Fibroblast of skin of abdomen (primary cell): ENCODE results near the gene MTA1.

Experiments
- DNase-seq: peaks from one replicate; pipeline ENCODE4 v3.0.0-alpha.2; 2013

Gene MTA1

DNA sequence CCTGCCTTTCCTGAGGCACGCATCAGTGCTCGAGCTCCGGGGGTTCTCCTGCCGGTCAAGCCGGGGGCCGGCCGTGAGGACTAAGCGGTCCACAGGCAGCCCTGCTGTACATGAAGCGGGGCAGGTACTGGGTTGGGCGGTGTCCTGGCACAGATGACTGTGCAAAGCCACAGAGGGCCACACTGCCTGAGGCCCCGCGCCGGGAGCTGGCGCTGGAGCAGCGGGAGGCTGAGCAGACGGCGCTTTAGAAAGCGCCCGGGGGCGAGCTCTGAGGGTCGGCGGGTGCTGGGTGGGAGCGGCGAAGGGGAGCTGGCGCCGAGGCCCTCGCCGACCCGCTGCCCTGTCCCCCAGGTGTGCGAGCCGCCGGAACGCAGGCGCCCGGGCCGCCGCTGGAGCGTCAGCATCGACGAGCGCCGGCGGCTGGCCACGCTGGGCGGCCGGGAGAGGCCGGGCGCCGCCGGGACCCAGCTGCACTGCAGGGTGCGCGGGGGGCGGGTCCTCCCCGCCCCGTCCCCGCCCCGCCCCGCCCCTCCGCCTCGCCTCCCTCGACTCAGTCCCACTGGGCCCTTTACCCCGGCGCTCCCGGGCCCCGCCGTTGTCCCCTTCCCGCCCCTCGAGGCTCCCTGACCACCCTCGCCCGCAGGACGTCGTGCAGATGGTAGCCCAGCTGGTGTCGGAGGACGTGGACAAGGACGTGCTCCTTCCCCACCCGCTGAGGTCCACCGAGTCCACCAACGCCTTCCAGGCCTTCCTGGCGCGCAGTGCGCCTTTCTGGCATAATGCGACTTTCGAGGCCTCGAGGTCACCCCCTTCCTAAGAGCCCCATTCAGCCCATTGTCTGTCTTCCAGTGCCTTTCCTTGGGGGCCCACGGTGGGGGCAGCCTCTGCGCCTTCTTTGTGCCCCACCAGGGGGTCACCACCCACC is 8.3 kb upstream of the MTA1 start:
- DNase-seq: peak; percentile 31

DNA sequence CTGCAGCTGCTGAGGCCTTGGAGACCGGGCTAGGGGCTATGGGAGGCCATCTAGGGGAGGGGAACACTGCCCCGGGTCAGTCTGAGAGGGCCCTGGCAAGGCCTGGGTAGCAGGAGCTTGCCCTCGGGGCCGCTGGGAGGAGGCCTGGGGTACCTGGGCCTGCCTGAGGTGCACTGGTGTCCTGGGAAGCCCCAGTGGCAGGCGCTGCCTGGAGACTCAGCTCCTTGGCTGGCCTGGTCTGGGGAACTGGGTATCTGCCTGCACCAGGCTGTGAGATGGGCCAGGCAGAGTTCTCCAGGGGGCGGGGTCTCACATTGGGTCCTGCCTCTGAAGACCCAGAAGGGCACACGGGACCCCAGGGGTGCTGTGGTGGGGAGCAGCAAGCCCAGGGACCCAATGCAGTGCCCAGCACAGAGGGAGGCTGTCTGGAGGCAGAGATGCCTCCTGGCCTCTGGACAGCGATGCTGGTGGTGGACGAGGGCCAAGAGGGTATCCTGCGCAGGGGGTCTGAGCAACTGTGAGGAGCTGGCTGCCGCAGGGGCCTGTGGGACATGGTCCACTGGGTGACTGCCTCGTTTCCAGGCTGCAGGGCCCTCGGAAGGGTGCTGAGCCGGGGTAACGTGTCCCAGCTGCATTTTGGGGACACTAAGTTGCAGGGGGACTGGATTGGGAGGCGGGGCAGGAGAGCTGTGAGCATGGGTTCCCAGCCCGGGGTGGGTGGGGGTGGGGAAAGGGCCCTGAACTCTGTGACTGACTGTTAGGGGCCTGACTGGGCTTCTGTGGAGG is 7.4 kb upstream of the MTA1 start:
- DNase-seq: no peak

DNA sequence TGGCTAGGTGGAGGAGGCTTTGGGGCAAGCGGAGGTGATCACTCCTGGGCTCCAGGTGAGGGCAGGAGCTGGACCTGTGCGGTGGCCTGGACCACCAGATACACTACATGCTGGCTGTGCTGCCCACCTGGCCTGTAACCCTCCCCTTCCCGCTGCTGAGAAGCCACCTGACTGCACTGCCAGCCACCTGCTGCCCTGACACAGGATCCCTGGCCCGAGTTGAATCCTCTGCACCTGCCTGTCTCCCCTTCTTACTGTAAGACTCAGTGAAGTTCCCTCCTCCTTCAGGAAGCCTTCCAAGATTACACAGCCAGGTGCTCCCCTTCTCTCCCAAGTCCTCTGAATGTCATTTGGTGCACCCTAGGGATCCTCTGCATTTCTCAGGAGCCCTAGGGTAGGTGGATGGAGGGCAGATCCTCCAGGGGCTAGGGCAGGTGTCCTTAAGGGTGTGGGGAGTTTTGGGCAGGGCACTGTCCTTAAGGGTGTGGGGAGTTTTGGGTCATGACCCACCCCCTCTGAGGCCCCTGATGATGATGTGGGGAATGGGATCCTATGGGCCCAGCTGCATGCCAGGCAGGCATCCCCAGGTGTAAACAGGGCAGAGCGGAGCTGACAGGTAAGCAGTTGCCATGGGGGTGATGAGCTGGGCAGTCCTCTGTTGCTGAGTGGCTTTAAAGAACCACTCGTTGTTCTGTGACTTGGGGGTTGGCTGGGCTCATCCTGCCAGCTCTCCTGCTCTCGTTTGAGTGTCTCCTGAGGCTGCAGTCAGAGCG is 6.7 kb upstream of the MTA1 start:
- DNase-seq: no peak

DNA sequence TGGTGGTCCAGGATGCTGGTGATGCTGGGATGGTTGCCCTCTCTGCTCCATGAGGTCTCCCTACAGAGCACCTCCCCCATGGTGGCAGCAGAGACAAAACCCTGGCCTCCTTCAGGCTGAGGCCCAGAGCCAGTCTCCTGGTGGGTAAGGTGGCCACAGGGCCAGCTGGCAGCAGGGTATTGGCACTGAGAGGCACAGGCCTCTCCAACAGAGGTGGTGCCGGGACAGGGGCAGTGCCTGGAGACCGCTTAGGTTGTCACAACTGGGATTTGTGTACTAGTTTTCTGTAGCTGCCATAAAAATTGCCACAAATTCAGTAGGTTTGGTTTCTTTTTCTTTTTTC is 6.1 kb upstream of the MTA1 start:
- no peak for DNase-seq

DNA sequence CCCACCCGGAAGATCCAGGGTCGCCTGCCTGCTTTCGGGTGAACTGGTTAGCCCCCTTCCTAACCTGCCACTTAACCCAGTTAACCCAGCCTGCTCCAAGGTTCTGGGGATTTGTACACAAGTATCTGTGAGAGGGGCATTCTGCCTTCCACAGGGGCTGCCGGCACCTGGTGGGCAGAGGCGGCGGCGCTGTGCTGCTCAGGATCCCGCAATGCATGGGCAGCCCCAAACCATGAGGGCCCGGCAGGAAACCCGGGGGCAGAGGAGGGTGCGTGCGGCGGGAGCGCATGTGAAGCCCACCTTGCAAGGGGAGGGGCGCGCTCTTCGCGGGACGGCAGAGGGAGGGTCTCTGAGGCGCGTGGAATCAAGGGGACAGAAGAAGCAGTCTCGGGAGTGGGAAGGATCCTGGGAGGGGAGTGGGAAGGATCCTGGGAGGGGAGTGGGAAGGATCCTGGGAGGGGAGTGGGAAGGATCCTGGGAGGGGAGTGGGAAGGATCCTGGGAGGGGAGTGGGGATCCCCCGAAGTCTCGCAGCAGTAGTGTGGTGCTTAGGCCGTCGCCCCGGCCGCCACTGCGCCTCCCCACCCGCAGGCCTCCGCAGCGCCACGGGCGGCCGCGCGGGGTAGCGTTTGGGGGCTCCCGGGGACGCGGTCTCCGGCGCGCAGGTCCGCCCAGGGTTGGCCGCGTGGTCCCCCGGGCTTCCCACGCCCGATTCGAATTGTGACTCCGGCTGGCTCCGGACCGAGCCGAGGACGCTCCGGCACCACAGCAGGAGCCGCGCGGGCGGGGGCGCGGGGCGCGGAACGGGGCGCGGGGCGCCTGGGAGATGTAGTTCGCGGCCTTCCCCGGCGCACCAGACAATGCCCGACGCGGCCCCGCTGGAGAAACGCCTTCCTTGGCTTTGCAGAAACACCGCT is 4.9 kb upstream of the MTA1 start:
- DNase-seq: peak; percentile 67

DNA sequence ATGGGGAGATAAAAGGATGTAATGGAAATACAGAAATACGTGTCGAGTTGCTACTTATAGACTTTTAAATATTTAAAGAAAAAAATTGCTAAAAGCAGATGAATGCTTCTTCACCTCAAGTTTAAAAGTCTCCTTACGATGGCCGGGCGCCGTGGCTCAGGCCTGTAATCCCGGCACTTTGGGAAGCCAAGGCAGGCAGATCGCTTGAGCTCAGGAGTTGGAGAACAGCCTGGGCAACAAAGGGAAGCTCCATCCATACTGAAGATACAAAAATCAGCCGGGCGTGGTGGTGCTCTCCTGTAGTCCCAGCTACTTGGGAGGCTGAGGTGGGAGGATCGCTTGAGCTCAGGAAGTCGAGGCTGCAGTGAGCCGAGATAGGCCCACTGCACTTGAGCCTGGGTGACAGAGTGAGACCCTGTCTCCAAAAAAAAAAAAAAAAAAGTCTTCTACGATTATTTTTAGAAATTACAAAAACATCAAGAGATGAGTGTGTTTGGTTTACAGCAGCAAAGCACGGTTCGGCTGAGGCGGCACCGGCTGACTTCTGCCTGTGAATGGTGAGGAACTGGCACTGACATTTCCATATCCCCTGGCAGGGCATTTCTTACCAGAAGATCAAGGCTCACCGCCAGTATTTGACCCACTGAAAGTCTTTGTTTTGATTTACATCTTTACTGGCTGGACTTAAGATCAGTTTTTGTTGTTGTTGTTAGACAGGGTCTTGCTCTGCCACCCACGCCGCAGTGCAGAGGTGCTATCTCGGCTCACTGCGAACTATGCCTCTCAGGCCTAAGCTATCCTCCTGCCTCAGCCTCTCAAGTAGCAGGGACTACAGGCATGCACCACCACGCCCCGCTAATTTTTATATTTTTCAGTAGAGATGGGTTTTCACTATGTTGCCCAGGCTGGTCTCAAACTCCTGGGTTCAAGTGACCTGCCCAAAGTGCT is 3.9 kb upstream of the MTA1 start:
- no peak for DNase-seq

DNA sequence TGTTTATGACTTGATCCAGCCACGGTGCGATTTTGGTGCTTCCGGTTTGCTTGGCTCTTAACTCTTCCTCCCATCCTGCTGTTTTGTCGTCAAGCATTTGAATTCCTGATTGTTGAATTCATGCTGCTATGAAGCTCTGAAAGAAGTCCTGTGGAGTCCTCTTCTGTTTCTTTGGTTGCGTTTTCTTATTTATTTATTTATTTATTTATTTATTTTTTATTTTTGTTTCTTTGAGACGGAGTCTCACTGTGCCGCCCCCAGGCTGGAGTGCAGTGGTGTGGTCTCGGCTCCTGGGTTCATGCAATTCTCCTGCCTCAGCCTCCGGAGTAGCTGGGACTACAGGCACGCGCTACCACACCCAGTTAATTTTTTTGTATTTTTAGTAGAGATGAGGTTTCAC is 3.0 kb upstream of the MTA1 start:
- DNase-seq: no peak

DNA sequence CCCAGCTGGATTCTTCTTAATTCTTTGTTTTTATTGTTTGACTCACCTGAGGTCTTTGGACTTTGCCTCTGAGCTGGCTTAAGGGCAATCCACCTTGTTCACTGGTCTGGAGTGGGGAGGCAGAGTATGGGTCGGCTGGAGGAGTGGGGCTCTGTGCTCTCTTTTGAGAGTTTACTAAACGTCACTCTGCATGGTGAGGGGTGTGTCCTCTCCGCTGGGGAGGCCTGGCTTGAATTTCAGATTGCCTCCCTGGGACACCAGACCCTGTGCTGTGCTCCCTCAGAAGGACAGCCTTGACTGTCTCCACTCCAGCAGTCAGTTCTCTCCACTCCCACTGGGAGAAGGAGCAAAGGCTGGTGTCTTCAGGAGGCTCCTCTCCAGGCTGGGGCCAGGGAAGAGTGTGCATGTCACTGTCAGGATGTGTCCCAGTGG is 1.9 kb upstream of the MTA1 start:
- DNase-seq: no peak

DNA sequence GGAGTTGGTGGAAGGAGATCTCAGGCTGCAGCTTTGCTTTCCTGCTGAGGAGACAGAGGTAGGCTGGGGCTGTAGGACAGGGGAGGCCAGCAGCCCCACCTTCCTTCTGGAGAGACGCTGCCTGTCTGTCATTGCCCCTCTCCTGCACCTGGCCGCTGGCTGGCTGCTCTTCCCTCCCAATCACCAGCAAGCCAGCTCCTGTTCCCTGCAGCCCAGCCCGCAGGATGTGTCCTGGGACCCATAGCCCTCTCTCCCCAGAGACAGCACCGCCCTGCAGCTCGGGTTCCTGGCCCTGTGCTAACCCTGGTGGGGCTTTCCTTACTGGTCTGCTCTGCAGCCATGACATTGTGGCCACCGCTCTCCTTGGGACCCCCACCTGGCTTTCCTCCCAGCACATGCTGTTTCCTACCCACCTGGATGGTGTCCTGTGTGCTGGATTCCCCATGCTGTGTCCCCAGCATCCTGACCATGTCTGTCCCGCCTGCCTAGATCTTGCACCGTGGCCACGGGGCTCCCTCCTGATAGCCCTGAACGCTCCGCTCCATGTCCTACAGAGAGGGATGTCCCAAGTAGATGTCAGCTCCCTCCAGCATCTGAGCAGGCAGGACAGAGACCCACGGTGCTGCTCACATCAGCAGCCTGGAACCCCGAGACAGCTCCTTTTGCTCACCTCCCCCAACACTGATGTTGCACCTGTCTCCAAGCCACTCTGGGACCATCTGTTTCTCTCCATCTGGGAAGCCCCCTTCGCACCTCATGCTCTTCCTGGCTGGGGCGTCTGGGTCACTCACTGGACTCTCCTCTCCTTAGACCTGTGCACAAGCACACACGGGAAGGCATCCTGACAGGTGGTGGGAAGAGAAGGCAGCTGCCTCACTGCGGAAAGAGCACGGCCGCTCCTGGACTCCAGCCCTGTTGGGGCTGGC is 1.1 kb upstream of the MTA1 start:
- DNase-seq: no peak

DNA sequence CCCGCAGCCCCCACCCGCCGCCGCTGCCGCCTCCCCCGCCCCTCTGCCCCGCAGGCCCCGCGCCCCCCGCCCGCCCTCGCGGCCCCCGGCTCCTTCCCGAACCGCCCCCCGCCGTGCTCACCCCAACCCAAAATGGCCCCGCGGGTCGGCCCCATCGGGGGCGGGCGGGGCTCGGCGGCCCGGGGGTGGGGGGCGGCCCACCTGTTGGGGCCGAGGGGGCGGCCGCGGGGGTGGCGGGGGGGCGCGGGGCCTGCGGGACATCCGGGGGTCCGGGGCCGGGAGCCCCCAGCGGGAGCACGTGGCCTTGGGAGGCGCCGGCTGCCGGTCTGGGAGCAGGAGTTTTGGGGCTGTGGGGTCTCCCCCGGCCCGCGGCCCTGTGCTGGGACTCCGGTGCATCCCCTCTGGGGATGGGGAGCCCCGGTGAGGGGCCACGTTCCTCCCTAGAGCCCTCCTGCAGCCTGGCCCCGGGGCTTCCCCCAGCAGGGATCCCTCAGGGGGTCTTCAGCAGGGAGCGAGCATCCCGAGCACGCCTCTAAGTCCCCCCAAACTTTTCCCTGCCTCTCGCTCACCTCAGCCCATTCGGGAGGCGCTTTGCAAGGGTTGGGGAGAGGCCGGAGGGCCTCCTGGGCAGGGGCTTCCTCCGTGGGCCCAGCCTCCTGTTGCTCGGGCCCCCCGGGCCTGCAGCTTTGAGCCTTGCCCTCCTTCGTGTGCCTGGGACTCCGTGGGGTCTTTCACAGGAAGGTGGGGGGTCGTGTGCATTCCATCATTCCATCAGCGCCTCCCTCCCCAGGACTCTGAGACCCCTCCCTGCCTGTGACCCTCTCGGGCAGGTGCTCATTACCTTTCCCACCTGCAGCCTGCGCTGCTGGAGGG is 710 bp downstream of the MTA1 start:
- DNase-seq: no peak

DNA sequence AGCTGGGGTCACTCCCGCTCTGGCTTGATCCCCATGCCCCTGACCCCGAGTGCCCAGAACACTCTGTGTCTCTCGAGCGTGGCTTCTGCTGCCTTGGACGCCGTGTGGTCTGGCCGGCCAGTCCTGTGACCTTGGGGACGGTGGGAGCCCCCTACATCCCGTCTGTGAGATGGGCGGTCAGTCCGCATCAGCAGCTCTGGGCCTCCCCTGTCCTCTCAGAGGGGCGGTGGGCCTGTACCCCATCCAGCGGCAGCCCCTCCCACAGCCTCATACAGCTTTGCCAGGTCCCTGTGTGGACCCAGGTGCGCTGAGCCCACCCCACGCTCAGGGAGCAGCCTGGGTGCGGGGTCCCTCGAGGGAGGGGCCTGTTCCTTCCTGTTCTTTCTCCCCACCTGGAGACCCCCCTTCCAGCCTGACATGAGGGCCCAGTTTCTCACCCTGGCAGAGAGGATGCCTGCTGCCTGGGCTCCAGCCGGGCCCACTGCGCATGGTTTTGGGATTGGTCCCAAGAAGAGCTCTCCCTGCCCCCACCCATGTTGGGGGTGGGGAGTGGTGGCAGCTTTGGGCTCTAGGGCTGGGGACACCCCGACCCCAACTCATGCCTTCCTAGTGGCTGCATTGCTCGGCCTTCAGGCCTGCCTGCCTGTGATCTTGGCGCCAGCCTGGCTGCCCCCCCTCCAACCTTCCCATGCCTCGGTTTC is 1.5 kb downstream of the MTA1 start:
- DNase-seq: no peak

DNA sequence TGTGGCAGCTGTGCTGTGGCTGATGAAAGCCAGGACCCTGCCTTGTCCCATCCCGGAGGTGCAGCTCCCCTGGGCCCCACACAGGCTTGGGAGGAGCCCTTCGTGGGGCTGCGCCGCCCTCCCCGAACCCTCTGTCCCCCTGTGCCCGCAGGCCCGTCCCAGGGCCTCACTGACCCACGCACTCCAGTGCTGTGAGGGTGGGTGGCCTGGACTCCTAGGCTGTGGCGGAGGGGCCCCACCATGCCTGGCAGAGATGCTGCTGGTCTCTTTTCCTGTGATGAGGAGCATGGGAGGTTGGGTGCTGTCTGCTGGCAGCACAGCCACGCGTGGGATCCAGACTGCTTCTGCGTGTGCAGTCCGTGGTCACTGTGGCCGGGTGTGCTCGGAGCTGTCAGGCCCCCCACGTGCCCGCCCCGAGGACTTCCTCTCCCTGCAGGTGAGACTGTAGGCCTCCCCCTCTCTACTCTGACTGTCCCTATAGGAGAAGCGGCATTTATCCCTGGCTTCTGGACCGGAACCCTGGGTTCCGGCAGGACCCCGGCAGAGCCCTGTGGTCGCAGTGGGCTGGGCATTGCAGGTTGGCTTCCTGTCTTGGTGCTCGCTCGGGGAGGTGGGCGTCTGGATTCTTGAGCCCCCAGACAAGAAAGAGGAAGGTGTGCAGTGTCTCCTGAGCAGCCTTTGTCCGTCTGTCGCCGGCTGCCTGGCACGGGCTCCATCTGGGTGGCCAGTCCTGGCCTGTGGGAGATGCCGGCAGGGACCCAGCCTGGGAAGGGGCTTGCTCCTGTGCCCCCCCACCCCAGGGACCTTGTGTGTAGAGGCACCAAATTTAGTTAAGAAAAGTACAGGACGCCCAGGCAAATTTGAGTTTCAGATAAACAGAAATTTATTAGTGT is 2.3 kb downstream of the MTA1 start:
- DNase-seq: no peak

DNA sequence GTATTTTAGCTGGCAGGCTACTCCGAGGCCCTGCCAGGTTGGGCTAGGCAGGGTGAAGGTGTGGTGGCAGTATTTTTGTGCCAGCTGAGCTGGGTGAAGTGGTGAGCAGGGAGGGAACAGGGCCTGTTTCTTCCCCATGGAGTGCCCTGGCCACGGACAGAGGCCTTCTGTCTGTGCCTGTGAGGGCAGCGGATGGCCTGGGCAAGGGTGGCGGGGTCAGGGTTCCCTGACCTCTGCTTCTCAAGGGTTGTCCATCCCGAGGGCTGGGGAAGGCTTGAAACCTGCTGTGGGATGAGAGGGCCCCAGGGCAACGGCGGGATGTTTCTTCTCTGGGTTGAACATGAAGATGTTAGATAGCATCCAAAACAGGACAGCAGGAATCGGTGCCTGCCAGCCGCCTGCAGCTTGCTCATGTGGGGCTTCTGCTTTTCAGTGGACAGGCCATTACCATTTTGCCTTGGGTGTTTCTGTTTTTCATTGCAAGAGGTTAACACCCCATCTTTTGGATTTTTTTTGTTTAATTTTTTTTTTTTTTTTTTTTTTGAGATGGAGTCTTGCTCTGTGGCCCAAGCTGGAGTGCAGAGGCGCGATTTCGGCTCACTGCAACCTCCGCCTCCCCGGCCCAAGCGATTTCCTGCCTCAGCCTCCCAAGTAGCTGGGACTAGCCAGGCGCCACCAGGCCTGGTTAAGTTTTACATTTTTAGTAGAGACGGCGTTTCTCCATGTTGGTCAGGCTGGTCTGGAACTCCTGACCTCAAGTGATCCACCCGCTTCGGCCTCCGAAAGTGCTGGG is 3.3 kb downstream of the MTA1 start:
- DNase-seq: no peak

DNA sequence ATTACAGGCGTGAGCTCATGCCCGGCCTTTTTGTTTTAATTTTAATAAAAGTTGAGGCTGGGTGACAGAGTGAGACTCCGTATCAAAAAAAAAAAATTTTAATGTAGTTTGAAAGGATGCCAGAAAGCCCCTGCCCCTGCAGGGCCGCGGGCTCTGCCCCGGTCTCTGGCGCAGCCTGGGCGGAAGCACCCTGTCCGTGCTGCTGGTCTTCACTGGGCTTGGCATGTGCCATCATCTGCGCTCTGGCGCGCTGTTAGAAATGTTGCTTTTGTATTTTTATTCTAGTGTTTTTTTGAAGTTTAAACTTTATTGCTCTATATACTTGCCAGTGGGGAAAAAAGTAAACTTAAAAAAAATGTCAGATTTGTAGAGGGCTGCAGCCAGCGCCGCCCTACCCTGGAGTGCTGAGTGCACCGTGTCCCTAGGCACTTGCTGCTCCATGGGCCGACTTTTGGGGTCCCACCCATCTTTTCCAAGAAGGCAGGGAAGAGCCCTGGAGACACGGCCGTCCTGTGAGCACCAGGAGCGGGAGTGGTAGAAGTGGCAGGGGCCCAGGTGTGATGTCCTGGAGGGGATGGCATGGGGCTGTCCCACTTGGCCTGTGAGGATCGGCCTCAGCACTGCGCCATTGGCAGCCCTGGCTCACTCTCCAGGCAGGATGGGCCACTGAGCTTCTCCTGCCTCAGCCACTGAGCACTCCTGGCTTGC is 4.0 kb downstream of the MTA1 start:
- no peak for DNase-seq

DNA sequence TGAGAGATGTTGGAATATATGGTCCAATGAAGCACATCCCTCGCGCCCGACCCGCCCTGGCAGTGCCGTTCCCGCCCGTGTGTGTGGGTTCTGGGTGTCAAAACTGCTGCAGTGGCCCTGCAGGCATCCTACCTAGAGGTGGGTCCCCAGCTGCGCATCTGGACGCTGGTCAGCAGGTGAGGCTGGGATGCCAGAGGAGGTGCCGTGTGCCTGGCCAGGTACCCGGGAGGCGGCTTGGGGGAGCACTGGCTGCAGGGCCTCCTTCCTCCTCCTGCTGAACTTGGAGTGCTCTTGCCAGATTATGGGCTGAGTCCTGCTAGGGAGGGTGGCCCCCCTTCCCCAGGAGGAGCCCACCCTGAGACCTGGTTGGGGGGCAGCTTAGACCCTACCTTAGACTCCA is 5.2 kb downstream of the MTA1 start:
- no peak for DNase-seq
